PC-3 (cell line): ENCODE data around the gene ZSCAN31.

Experiments used
- CTCF ChIP-seq: fragments of 300-600 bp; sonication (generic); conservative IDR thresholded peaks from 2 replicates; pipeline ENCODE4 v1.5.1; 2017; ENCODE audit warnings: antibody characterized with exemption, low read depth, mild to moderate bottlenecking, low read length
- EZH2phosphoT487 ChIP-seq: fragments of 300-600 bp; sonication (generic); IDR thresholded peaks from 2 replicates; pipeline ENCODE4 v1.6.1; 2018; ENCODE audit warnings: mild to moderate bottlenecking, antibody characterized with exemption, low read length, borderline replicate concordance

DNA sequence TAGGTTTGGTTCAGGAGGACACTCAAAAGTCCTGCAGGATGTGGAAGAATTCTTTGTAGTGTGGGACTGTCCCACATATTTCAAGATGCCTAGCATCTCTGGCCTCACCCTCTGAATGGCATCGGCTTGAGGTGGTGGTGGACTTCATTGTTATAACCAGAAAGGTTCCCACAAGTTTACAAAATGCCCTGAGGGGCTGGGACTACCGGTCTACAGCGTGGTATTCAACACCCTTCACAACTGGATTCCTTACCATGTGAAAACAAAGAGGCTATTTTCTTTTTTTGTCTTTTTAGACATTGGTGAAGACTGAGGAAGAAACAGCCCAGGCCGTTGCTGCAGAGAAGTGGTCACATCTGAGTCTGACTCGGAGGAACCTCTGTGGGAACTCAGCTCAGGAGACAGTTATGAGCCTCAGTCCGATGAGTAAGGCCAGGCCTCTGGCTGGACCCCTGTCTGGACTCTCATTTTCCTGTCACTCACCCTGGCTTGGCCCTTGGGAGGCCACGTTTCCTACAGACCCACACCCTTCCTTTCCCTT is 39.4 kb downstream of the ZSCAN31 start:
- TF ChIP-seq CTCF (no peak), EZH2phosphoT487 (no peak)
